ENCODE results near the gene LTC4S. TPM values are rescaled to one million over a fixed set of nuclear protein-coding genes. Genes with fewer than 3 reads are reported as not detected.

LTC4S gene
- total and polyA plus RNA-seq, 9 of the 15 experiments (the other 6 are each of a cell fraction or from before 2014, with no cell fraction given): 0.17 to 0.77 (median 0.75) TPM; not detected in 6

- TF ChIP-seq, protein P1, sequence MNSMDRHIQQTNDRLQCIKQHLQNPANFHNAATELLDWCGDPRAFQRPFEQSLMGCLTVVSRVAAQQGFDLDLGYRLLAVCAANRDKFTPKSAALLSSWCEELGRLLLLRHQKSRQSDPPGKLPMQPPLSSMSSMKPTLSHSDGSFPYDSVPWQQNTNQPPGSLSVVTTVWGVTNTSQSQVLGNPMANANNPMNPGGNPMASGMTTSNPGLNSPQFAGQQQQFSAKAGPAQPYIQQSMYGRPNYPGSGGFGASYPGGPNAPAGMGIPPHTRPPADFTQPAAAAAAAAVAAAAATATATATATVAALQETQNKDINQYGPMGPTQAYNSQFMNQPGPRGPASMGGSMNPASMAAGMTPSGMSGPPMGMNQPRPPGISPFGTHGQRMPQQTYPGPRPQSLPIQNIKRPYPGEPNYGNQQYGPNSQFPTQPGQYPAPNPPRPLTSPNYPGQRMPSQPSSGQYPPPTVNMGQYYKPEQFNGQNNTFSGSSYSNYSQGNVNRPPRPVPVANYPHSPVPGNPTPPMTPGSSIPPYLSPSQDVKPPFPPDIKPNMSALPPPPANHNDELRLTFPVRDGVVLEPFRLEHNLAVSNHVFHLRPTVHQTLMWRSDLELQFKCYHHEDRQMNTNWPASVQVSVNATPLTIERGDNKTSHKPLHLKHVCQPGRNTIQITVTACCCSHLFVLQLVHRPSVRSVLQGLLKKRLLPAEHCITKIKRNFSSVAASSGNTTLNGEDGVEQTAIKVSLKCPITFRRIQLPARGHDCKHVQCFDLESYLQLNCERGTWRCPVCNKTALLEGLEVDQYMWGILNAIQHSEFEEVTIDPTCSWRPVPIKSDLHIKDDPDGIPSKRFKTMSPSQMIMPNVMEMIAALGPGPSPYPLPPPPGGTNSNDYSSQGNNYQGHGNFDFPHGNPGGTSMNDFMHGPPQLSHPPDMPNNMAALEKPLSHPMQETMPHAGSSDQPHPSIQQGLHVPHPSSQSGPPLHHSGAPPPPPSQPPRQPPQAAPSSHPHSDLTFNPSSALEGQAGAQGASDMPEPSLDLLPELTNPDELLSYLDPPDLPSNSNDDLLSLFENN (IDR thresholded peaks at IDR 0.05; ENCODE audit: low read depth in 2 of 2, low read length in 2 of 2): no peak
- TF ChIP-seq ZNF830 (CRISPR knock-in tag; IDR thresholded peaks at IDR 0.05): peak; percentile 11; the same call in 1 of the 2 replicates
- TF ChIP-seq ZNF639 (CRISPR knock-in tag; conservative IDR thresholded peaks at IDR 0.05 in 1 of 2, IDR thresholded peaks at IDR 0.05 in 1 of 2): peak in 1 of 2 experiments; percentile 85; a peak in 1 of 4 replicates
- peak; percentile 93 for TF ChIP-seq TAF9B (IDR thresholded peaks at IDR 0.05; ENCODE audit: partially characterized antibody)
- peak; percentile 52 for TF ChIP-seq GABPA (tag; conservative IDR thresholded peaks at IDR 0.05; ENCODE audit: low read depth)
- no peak for TF ChIP-seq MIER1 (IDR thresholded peaks at IDR 0.05; ENCODE audit: low read depth)
- no peak for TF ChIP-seq IFI16 (CRISPR knock-in tag; IDR thresholded peaks at IDR 0.05)
- TF ChIP-seq, protein P2, sequence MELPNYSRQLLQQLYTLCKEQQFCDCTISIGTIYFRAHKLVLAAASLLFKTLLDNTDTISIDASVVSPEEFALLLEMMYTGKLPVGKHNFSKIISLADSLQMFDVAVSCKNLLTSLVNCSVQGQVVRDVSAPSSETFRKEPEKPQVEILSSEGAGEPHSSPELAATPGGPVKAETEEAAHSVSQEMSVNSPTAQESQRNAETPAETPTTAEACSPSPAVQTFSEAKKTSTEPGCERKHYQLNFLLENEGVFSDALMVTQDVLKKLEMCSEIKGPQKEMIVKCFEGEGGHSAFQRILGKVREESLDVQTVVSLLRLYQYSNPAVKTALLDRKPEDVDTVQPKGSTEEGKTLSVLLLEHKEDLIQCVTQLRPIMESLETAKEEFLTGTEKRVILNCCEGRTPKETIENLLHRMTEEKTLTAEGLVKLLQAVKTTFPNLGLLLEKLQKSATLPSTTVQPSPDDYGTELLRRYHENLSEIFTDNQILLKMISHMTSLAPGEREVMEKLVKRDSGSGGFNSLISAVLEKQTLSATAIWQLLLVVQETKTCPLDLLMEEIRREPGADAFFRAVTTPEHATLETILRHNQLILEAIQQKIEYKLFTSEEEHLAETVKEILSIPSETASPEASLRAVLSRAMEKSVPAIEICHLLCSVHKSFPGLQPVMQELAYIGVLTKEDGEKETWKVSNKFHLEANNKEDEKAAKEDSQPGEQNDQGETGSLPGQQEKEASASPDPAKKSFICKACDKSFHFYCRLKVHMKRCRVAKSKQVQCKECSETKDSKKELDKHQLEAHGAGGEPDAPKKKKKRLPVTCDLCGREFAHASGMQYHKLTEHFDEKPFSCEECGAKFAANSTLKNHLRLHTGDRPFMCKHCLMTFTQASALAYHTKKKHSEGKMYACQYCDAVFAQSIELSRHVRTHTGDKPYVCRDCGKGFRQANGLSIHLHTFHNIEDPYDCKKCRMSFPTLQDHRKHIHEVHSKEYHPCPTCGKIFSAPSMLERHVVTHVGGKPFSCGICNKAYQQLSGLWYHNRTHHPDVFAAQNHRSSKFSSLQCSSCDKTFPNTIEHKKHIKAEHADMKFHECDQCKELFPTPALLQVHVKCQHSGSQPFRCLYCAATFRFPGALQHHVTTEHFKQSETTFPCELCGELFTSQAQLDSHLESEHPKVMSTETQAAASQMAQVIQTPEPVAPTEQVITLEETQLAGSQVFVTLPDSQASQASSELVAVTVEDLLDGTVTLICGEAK (IDR thresholded peaks at IDR 0.05): 0 out of 2 replicates have a peak, but pooled peaks have one; percentile 24
- TF ChIP-seq, protein P2 (CRISPR knock-in tag; IDR thresholded peaks at IDR 0.05): no peak
- TF ChIP-seq COPS2 (conservative IDR thresholded peaks at IDR 0.05): no peak
- no peak for TF ChIP-seq HNRNPLL (IDR thresholded peaks at IDR 0.05; ENCODE audit: low read depth, low read length, poor library complexity, severe bottlenecking)
- peak; percentile 32; the same call in 1 of the 2 replicates for TF ChIP-seq CBFA2T3 (IDR thresholded peaks at IDR 0.05)
Measured at GRCh38 chr5:179818746-179819295, 25.0 kb downstream of the LTC4S start (continued).

Data from K562 (cell line).